Right forelimb (tissue), 1 donor: Measurements from ENCODE around the gene MYO18B.

Experiments
- DNase-seq: peaks from one replicate; pipeline ENCODE4 v3.0.0-alpha.2; 2018

Gene MYO18B

DNA sequence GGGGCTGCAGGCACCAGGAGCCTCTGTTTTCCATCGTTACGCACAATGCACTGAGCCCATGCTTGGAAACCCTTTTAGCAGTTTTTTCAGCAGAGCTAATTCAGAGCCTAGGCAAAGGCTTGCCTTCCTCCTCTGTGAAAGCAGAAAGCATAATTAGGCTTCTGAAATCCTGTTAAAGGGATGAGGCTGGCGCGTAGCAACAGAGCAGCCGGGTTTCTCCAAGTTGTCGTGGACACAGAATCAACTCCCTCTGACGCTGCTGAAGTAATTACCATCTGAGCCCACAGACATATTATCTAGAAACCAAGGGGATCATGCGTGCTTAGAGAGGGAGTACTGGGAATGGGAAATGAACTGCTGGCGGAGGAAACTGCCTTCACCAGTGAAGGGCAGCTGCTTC, 85.4 kb downstream of the MYO18B start:
- DNase-seq, result no peak

DNA sequence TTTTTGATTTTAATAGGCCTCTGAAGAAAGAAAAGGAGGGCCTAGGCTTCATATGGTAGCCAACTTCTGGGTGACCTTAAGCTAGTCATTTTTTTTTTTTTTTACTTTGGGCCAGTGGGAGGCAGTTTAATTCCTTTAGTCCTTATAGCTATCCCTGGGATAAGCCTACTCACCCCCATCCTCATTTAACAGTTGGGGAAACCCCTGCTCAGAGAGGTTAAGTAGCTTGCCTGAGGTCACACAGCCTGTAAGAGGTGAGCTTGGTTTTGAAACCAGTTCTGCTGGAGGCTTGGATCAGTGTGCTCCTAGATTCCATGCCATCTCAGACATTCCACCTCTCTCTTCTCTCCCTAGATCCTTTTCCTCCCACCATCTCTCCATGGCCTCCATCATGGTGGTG, 86.4 kb downstream of the MYO18B start:
- DNase-seq, result no peak

DNA sequence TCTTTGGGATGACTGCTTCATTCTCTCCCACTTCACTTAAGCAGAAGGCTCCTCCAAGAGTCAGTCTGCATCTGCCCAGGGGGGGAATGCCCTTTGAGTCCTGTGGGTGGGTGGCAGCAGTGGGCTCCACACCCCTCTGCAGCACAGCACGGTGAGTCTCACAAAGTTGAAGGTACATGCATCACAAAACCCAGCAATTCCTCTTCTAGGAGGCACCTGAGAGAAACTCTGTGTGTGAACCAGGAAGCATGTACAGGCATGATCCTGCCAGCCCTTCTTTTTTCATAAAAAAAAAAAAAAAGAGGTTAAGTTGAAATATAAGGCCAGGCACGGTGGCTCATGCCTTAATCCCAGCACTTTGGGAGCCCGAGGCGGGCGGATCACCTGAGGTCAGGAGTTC, 87.2 kb downstream of the MYO18B start:
- DNase-seq, result no peak

DNA sequence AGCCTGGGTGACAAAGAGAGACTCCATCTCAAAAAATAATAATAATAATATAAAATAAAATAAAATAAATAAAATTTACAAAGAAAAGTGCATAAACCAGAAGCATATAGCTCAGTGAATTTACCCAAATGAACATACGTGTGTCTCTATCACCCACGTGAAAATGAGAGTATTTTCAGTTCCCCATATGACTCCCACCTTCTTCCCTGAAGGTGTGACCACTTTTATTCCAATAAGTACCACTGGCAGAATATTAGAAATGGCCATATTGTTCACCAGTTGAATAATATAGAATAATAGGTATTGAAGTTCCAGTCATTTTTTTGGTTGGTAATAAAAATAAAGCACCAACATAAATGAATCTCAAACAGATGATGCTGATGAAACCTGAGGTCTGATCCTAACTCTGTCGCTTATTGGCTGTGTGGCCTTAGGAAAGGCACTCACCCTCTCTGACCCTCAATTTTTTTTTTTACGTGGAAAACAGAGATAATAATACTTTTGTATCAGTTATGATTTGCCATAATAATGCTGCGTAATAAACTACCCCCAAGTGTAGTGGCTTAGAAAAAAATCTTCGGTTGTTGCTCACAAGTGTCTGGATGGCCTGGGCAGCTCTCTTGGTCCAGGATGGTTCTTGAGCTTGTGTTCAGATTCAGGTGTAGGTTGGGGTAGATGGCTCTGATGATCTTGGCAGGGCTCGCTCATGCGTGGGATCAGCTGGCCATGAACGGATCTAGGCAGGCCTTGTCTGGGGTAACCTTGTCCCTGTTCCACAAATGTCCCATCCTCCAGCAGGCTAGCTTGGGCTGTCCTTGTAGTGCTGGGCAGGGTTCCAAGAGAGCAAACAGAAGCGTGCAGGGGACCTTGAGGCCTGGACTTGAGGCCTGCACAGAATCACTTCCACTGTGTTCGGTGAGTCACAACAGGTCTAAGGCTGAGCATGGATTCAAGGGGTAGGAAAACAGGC, 88.1 kb downstream of the MYO18B start:
- DNase-seq, result no peak

DNA sequence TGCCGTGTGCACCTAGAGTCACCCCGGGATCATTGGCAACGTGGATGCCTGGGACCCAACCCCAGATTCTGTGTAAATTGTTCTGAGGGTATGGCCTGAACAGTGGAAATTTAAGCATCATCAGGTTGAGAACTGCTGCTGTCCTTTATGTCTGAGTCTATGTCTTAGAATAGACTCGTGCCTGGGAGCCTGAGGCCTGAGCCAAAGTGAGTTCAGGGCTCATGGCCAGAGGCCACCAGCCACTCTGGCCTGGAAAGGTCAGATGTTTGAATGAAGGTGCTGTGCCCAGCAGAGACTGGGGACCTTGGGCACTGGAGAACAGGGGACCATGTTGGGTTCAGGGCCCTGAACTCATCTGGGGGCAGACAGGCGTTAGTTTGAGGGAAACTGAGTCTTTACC, 91.1 kb downstream of the MYO18B start:
- DNase-seq, result no peak

DNA sequence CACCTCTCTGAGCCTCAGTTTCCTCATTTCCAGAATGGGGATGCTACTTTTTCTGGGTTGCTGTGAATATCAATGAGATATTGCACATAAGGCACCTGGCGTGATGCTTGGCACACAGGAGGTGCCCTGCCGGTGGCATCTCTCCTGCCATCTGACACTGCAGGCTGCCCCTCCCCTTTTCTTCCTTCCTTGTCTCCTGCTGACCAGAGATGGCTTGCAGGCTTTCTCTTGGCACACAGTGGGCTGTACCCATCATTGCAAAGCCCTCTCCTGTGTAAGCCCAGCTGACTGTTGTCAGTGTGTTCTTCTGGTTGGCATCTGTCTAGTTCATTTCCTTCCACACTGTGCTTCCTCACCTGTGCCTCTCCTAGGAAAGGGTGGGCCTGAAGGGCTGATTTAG, 91.7 kb downstream of the MYO18B start:
- no peak for DNase-seq

DNA sequence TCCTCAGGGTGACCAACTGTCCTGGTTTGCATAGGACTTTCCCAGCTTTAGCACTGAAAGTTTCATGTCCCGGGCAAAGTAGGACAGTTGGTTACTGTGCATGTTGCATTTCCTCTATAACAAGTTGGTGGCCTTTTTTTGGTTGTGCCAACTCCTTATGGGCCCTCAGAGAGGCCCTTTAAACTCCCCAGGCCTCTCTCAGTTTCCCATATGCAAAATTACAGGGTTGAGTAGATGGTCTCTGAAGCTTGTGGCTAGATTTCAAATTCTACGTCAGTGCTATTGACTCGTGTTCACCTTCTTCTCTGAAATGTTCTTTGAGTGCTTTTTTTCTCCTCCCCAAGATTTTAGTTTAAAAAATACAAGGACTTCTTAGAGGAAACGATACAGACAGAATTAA, 92.5 kb downstream of the MYO18B start:
- no peak for DNase-seq

DNA sequence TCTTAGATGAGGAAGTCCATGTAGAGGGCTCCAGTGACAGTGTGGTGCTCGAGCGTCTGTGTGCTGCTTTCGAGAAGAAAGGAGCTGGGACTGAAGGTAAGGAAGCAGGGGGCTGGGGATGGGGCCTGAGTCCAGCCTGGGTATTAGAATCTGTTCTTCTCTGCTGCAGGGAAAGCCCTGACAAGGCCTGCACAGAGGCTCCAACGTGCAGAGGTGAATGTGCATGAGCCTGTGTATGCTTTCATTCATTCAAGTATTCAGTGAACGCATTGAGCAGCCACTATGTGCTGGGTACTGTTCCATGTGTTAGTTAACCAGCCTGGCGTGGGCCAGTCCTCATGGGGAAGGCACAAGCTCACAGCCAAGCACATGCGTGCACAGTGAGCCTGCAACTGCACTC, 93.4 kb downstream of the MYO18B start:
- DNase-seq, result no peak

DNA sequence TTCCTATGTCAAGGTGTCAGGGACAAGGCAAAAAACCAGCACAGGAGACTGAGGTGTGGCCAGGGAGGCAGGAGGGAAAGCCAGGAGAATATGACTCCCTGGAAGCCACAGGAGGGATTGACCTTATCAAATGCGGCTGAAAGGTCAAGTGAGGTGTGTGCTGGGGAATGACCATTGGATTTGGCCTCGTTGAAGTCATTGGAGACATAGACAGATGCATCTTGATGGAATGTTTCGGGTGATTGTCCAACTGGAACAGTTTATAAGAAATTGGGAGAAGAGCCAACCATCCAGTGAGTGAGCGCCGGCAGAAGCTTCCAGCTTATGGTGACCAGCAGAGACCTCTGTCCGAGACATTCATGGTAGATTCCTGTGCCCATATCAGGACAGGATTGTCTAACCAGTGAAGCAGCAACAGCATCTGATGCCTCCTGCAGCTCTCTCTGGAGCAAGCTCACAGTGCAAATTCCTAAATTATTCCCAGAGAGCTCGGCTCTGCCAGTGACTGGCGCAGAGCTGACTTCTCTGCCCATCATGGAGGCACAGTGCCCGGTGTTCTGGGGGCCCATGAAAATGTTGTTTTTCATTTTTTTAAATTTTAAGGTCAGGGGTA, 95.4 kb downstream of the MYO18B start:
- DNase-seq, result no peak

DNA sequence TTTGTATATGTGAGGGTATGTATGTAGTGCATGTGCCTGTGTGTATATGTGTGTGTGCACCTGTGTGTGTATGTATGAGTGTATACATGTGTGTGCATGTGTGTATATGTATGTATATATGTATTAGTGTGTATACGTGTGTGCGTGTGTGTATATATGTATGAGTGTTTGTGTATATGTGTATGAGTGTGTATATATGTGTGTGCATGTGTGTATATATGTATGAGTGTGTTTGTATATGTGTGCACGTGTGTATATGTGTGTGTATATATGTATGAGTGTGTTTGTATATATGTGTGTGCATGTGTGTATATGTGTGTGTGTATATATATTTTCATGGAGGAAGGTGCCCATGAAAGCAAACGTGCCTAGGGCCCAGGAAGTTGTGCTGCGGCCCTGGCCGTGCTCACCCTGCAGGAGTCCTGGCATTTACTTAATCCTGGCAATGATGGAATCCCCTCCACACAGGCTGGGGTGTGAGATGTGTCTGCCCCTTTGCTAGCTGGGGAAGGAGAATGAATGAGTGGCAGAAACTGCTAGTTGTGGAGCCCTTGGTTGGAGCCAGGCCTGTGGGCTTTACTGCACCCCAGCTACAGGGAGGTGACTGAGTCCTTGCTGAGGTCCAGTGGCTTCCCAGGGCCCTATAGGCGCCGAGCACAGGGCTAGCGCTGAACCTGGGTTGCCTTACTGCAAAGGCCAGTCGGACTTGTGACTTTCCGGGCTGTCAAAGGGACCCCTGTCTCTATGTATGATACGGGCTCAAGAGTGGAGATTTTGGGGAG, 97.2 kb downstream of the MYO18B start:
- DNase-seq, result no peak

DNA sequence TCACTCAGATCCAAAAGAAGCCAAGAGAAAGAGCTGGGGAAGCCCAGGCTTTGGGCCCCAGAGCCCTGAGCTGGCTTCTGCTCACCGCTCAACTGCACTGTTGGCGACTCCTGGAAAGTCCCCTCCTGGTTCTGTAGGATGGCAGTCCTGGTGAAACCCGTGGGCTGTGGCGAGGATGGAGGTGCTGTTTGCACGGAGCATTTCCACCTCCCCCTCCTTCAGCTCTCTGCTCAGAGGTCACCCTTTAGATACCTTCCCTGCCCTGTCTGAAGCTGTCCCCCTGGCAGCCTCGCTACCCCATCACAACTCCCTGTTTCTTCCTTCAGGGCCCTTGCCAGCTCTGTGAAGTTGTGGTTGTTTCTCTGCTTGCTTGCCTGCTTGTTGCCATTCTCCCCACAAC, 97.8 kb downstream of the MYO18B start:
- DNase-seq, result no peak

DNA sequence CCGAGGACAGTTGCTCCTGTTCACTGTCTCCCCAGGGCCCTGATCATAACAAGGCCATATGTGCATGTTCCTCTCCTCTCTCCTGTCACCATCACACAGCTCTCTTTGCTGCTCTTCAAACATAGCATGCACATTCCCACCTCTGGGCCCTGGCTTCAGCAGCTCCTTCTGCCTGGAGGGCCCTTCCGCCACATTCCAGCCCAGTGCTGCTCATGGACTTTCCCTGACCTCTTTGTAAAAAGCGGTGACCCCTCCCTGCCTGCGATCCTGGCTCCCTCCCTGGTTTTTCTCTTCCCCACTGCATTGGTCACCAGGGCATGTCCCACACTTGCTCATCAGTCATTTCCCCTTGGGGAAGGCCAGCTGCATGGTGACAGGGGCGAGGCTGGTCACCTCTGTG, 98.2 kb downstream of the MYO18B start:
- DNase-seq, result no peak

DNA sequence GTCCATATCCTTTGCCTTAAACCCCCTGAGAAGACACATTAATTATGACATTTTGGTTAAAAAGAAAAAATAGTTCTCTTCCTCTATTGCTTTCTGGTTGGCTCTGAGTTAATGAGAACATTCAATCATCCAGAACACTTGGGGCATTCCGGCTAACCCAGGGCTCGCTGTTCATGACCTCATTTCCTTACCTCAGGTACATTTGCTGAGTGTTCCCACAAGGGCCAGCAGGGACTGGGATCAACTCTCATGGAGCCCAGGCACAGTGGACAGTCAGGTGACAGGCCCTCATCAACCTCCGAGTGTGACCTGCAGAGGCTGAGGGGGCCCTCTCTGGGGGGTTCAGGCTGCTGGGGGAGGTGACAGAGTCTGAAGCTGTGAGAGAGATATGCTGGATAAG, 98.9 kb downstream of the MYO18B start:
- DNase-seq, result no peak

DNA sequence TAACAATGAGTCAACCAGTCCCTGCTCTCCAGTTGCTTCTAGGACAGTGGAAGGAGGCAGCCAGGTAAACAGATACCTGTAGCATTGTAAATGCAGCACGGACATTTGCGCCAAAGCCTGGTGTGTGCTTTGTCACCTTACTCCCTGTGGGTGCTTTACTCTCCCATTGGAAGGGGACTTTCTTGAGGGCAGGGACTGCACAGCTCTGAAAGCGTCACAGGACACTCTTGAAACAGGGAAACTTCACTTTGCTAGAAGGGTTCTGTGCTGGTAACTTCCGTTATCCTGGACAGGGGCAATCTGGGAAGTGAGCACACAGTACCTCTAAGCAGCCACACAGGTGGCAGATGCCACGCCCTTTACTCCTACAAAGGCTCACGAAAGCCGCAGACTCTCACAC, 99.8 kb downstream of the MYO18B start:
- no peak for DNase-seq

DNA sequence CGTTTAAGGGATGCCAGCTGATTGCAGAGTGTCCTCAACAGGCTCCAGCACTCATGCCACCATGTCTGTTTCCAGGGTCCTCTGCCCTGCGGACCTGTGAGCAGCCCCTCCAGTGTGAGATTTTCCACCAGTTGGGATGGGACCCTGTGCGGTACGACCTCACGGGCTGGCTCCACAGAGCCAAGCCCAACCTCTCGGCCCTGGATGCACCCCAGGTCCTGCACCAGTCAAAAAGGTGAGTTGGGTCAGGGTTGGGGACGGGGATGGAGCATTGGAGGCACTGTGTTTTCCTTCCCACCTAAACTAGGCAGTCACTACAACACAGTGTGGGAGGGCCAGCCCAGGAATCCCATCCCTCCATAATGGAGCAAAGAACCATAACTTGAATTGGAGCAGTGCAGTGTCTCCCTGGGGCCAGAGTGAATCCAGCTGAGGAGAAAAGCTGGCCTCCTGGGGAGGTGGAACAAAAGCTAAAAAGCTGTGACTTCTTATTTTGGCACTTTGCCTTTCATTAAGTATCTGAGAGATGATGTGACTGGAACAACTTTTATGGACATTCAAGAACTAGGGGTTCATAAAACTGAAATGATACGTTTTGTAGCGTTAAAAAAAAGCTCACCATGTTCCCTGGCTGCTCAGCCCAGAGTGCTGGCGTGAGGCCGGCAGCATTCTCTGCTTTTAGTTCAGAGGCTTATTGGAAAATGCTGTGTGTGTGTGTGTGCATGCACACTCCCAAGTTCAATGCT, 101.8 kb downstream of the MYO18B start:
- no peak for DNase-seq

DNA sequence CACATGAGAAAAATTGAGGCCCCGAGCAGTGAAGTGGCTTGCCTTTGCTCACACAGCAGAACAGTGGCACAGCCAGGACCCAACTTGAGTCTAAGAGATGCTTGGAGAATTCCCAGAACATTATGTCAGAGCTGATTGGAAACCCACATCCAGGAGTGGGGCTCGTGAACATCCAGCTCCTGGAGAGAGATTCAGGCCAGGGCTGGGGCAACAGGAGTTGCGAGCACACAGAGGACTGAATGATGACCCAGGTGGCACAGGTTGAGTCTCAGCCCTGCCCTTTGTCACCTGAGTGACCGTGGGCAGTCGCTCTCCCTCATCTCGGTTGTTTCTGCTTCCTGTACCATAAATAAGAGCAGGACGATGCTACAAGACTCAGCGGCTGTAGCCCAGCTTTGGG, 102.6 kb downstream of the MYO18B start:
- no peak for DNase-seq

DNA sequence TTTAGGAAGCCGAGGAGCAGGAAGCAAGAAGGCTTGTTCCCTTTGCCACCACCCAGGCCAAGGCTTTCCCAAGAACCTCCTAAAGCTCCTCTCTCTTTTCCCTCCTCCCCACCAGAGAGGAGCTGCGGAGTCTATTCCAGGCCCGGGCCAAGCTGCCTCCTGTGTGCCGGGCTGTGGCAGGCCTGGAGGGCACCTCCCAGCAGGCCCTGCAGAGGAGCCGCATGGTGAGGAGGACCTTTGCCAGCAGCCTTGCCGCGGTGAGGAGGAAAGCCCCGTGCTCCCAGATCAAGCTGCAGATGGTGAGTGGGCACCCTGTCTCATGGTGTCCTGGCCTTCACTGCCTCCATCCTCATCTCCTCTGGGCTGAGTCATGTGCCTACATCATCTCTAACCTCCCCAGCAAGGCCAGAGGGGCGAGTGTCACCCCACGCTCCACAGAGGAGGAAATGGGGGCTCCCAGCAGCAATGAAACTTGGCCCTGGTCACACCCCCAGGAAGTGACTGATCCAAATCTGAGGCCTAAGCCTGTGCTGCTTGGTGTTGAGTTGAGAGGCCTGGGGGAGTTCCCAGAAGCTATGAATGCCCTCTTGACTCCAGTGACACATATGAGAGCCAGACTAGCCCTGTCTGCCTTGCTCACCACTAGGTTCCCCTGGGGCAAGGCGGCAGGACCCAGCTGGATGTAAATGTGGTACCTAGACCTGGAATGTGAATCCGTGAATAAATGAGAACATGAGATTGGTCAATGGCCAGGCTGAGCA, 104.2 kb downstream of the MYO18B start:
- no peak for DNase-seq

DNA sequence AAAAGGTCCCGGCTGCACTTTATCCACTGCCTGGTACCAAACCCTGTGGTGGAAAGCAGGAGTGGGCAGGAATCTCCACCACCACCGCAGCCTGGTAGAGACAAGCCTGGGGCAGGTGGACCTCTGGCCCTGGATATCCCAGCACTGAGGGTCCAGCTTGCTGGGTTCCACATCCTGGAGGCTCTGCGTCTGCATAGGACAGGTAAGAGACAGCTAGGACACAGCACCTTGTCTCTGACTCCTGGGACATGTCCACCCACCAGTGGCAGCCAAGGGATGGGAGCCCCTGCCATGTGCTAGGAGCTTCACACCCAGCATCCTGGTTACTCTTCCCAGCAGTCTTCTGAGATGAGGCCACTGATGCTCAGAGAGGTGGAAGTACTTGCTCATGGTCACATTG, 105.5 kb downstream of the MYO18B start:
- DNase-seq, result no peak

DNA sequence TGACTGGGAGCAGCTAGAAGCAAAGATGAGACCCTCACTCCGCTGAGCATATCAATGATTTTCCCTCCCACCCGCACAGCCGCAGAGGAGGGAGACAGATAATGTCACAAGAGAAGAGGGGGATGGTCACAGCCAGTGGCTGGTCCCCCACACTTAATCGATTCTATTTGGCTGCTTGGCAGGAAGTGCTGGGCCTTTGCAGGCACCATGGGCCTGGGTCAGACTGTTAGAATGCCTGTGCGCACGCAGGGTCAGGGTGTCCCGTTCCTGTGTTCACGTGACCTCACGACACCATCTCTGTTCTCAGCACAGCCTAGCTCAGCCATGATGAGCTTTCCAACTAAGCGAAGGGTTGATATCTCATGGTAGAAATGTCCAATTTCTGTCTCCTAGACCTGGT, 107.0 kb downstream of the MYO18B start:
- no peak for DNase-seq

DNA sequence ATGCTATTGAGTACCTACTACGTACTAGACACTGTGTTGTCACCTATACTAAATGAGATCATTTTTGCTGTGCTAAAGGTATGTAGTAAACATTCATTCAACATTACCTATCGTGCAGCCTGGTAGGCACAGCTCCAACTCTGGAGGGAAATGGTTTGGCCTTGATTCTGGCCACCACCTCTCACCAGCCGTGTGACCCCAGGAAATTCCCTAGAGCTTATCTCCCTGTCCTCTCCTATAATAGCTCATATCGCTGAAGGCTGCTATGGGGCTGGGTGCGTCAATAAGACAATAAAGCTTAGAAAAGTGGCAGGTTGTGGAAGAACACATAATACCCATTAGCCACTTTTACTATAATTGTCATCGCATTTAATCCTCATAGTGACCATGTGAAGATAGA, 107.5 kb downstream of the MYO18B start:
- DNase-seq, result no peak

DNA sequence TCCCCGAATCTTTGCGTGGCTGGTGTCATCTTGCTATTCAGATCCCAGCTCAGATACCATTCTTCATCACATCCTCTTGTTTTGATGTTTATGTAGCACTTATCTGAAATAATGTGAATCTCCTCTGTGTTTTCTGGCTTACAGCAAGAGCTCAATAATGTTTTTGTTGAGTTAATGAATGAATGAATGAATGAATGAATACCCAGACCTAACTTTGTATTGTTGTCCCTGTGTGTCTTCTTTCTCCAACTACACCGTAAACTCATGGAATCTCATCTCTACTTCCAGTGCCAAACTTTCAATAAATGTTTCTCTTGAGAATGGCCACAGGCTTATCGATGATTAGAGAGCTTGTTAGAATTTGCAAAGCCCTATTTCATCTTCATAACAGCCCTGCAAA, 110.2 kb downstream of the MYO18B start:
- no peak for DNase-seq

DNA sequence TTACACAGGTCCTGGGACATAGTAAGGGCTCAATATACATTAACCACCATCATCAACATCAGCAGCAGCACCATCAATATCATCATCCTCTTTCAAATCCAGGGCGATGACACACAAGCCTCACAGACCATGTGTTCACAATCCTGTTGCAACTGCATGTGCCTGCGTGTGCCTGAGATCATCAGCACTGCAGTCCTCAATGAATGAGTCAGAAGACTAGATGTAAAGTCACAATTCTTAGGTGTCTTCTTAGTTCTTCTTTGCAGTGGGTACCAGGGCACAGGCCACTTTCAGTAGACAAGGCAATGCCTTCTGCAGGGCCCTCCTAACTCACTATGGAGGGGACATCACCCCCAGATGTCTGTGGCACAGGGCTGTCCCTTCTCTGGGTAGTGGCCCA, 111.1 kb downstream of the MYO18B start:
- DNase-seq, result no peak
